C4-2B (cell line): ENCODE results near the gene RNF5.

ENCODE experiments used
- ZFX ChIP-seq: fragments of 450-650 bp; IDR thresholded peaks from 2 replicates; pipeline ENCODE4 v1.6.1; 2017
- TF ChIP-seq, protein P1 (sequence below): fragments of 450-650 bp; conservative IDR thresholded peaks from 2 replicates; pipeline ENCODE4 v1.5.1; 2017; ENCODE audit warnings: mild to moderate bottlenecking

GRCh38 chr6:32183030-32183429 lies 4.8 kb downstream of the RNF5 start:
- TF ChIP-seq, protein P1, sequence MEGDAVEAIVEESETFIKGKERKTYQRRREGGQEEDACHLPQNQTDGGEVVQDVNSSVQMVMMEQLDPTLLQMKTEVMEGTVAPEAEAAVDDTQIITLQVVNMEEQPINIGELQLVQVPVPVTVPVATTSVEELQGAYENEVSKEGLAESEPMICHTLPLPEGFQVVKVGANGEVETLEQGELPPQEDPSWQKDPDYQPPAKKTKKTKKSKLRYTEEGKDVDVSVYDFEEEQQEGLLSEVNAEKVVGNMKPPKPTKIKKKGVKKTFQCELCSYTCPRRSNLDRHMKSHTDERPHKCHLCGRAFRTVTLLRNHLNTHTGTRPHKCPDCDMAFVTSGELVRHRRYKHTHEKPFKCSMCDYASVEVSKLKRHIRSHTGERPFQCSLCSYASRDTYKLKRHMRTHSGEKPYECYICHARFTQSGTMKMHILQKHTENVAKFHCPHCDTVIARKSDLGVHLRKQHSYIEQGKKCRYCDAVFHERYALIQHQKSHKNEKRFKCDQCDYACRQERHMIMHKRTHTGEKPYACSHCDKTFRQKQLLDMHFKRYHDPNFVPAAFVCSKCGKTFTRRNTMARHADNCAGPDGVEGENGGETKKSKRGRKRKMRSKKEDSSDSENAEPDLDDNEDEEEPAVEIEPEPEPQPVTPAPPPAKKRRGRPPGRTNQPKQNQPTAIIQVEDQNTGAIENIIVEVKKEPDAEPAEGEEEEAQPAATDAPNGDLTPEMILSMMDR = no peak
- TF ChIP-seq ZFX = no peak
